Sigmoid colon (tissue), 4 donors: ENCODE data around the gene DDIT3.

Experiments
- CTCF ChIP-seq, 4 experiments: fragments of 450-650 bp in 3 of 4; fragments of 200-600 bp in 1 of 4; IDR thresholded peaks; one replicate each; pipeline ENCODE4 v1.5.1; 2016 to 2019; ENCODE audit warnings: antibody characterized with exemption in 4 of 4, mild to moderate bottlenecking in 3 of 4, moderate library complexity in 2 of 4
- EP300 ChIP-seq, 4 donors: sonication (generic); formaldehyde crosslinking; IDR thresholded peaks; one replicate each; pipeline ENCODE4 v1.6.1; 2017; ENCODE audit warnings: antibody characterized with exemption in 4 of 4
- POLR2A ChIP-seq, 2 donors: fragments of 450-650 bp; IDR thresholded peaks; one replicate each; pipeline ENCODE4 v1.6.1; 2016; ENCODE audit warnings: antibody characterized with exemption in 2 of 2, mild to moderate bottlenecking in 2 of 2, moderate library complexity in 2 of 2
- POLR2AphosphoS5 ChIP-seq, 4 donors: sonication (generic); formaldehyde crosslinking; IDR thresholded peaks; one replicate each; pipeline ENCODE4 v1.6.1; 2017; ENCODE audit warnings: antibody characterized with exemption in 4 of 4

- no peak for TF ChIP-seq POLR2AphosphoS5 (IDR thresholded peaks at IDR 0.05)
- no peak for TF ChIP-seq CTCF (IDR thresholded peaks at IDR 0.05)
- TF ChIP-seq POLR2A (IDR thresholded peaks at IDR 0.05): no peak
- no peak for TF ChIP-seq EP300 (IDR thresholded peaks at IDR 0.05)
Measured at GRCh38 chr12:57548013-57548315, 27.6 kb upstream of the DDIT3 start.
